HL-60 (cell line): ENCODE measurements around the gene WDR93.

ENCODE experiments used
- DNase-seq, 2 experiments: peaks; one replicate each; pipeline ENCODE4 v3.0.0-alpha.2; 2010 to 2020; ENCODE audit warnings: low read depth in 1 of 2, low spot score in 1 of 2
- H3K27ac ChIP-seq: fragments of 250-450 bp; sonication (Bioruptor Pico); replicated peaks from 2 replicates; pipeline ENCODE4 v1.5.1; 2020; ENCODE audit warnings: mild to moderate bottlenecking, moderate library complexity
- H3K27me3 ChIP-seq: fragments of 250-450 bp; sonication (Bioruptor Pico); 2 replicates; pipeline ENCODE4 v1.5.1; 2021; ENCODE audit warnings: mild to moderate bottlenecking, moderate library complexity; ENCODE audit not compliant: insufficient read depth, poor library complexity, severe bottlenecking
- H3K4me3 ChIP-seq: replicated peaks from 2 replicates; pipeline ENCODE4 v1.5.1; 2011; ENCODE audit warnings: mild to moderate bottlenecking, control low read depth, low read length; ENCODE audit not compliant: insufficient read depth
- GABPA ChIP-seq: IDR thresholded peaks from 2 replicates; pipeline ENCODE4 v1.6.1; 2012; ENCODE audit warnings: low read depth
- POLR2AphosphoS5 ChIP-seq: IDR thresholded peaks from 2 replicates; pipeline ENCODE4 v1.6.1; 2012; ENCODE audit warnings: low read depth
- SPI1 ChIP-seq: IDR thresholded peaks from 2 replicates; pipeline ENCODE4 v1.6.1; 2012; ENCODE audit warnings: low read depth, mild to moderate bottlenecking, borderline replicate concordance
- TF ChIP-seq, protein P1 (sequence below): IDR thresholded peaks from one replicate; pipeline ENCODE4 v1.5.1; 2011; ENCODE audit warnings: low read length, control low read depth, inconsistent platforms; ENCODE audit not compliant: insufficient read depth
- TF ChIP-seq, protein P2 (sequence below): IDR thresholded peaks from 2 replicates; pipeline ENCODE4 v1.6.1; 2012; ENCODE audit warnings: low read depth; ENCODE audit not compliant: insufficient replicate concordance

Gene WDR93

DNA sequence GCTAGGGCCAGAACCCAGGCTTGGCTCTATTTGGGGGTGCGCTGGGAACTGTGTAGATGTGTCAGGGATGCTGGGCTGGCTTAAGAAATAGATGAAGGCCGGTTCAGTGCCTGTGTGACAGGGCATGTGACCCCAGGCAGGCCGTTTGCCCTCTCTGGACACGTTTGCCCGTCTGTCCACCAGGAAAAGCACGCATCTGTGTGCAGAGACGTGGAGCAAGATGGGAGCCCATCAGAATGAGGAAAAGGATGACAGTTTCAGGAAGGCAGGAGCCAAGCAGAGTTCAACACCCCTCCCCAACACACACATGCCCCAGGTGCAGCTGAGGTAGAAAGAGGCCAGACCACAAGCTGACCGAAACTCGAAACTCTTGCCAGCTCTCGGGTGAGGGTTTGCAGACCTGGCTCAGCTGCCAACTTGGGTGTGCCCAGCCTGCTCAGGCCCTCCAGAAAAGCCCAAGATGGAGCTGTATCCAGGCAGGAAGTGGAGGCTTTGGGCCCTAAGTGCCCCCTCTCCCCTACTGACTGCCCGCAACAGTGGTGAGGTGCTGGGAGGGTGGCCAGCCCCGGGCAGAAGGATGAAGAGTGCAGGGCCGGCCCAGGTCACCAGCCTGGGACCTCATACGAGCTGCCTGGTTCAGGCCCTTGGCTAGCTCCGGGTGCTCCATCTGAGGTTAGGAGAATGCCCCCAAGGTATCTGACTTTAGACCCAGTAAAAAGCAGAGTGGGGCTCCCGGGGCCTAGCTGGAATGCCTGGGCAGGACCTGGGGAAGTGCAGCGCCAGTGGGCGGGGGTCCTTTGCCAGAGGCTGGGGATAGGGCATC, 70.6 kb downstream of the WDR93 start:
- DNase-seq: no peak
- Histone ChIP-seq H3K4me3 (no peak overlapping the region), H3K27me3 (no peaks in the 10 kb centered on the region), H3K27ac (no peak overlapping the region)
- TF ChIP-seq, protein P1, sequence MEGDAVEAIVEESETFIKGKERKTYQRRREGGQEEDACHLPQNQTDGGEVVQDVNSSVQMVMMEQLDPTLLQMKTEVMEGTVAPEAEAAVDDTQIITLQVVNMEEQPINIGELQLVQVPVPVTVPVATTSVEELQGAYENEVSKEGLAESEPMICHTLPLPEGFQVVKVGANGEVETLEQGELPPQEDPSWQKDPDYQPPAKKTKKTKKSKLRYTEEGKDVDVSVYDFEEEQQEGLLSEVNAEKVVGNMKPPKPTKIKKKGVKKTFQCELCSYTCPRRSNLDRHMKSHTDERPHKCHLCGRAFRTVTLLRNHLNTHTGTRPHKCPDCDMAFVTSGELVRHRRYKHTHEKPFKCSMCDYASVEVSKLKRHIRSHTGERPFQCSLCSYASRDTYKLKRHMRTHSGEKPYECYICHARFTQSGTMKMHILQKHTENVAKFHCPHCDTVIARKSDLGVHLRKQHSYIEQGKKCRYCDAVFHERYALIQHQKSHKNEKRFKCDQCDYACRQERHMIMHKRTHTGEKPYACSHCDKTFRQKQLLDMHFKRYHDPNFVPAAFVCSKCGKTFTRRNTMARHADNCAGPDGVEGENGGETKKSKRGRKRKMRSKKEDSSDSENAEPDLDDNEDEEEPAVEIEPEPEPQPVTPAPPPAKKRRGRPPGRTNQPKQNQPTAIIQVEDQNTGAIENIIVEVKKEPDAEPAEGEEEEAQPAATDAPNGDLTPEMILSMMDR: no peak
- TF ChIP-seq SPI1 (no peak), POLR2AphosphoS5 (no peak), GABPA (no peak)
- TF ChIP-seq, protein P2, sequence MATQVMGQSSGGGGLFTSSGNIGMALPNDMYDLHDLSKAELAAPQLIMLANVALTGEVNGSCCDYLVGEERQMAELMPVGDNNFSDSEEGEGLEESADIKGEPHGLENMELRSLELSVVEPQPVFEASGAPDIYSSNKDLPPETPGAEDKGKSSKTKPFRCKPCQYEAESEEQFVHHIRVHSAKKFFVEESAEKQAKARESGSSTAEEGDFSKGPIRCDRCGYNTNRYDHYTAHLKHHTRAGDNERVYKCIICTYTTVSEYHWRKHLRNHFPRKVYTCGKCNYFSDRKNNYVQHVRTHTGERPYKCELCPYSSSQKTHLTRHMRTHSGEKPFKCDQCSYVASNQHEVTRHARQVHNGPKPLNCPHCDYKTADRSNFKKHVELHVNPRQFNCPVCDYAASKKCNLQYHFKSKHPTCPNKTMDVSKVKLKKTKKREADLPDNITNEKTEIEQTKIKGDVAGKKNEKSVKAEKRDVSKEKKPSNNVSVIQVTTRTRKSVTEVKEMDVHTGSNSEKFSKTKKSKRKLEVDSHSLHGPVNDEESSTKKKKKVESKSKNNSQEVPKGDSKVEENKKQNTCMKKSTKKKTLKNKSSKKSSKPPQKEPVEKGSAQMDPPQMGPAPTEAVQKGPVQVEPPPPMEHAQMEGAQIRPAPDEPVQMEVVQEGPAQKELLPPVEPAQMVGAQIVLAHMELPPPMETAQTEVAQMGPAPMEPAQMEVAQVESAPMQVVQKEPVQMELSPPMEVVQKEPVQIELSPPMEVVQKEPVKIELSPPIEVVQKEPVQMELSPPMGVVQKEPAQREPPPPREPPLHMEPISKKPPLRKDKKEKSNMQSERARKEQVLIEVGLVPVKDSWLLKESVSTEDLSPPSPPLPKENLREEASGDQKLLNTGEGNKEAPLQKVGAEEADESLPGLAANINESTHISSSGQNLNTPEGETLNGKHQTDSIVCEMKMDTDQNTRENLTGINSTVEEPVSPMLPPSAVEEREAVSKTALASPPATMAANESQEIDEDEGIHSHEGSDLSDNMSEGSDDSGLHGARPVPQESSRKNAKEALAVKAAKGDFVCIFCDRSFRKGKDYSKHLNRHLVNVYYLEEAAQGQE: no peak

DNA sequence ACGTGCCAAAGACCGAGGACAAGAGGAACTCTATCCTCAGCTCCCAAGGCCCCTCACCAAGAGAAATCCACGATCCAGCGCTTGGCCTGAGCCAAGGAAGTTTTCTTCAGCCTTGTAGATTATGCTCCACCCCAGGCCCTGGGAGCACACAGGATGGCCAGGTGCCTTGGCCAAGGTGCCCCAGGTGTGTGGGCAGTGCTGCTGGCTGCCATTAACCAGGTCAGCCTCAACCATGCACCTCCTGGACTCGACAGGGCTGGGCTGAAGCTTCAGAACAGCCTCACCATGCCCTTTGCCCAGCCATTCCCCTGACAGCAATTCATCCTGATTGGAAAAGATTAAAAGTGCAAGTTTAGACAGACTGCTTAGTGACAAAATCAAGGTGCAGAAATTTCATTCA, 71.3 kb downstream of the WDR93 start:
- H3K27ac ChIP-seq: no peak overlapping the region
- no peak for DNase-seq
- H3K4me3 ChIP-seq: no peak overlapping the region
- no peaks in the 10 kb centered on the region for H3K27me3 ChIP-seq
- TF ChIP-seq, protein P2: no peak
- TF ChIP-seq, protein P1: no peak
- TF ChIP-seq POLR2AphosphoS5 (no peak), GABPA (no peak), SPI1 (no peak)

DNA sequence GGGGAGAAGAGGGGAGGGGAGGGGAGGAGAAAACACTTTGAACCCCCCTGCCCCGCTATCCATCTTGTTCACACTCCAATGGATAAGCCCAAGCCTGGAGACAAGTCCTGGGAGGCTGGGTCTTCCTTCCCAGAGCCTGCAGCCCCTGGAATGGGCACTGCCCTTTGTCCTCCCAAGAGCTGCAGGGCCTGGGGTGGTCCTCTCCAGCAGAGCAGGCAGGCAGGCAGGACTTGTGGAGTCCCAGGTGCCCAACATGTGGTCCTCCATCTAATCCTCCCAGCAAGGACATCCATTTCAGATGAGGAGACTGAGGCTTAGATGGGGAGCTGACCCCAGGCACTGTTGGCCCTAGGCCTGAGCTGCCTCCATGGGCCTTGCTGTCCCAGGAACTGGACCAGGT, 75.1 kb downstream of the WDR93 start:
- Histone ChIP-seq H3K27me3 (no peaks in the 10 kb centered on the region), H3K4me3 (no peak overlapping the region), H3K27ac (no peak overlapping the region)
- DNase-seq: no peak
- TF ChIP-seq SPI1 (no peak), GABPA (no peak), POLR2AphosphoS5 (no peak)
- TF ChIP-seq, protein P2: no peak
- TF ChIP-seq, protein P1: no peak
